Measurements from ENCODE around the gene ELF2.

The ELF2 gene

DNA sequence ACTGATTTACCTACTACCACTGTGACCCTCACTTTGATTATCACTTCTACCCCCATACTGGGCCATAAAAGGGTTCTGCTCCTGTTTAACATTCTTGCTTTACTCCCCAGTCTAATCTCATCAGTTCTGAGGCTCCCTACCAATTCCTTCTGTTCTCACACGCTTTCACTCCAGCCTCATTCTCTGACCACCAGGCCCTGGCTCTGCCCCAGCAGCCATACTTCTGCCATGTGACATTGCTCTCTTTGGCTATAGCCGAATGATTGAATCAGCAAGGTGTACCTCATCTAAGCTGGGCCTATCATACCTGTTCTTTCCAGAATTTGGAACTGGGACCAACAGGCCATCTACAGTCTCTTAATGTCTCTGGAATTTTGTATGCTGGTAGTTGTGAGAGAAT is 14.4 kb upstream of the ELF2 start:
- no peak for ATAC-seq

DNA sequence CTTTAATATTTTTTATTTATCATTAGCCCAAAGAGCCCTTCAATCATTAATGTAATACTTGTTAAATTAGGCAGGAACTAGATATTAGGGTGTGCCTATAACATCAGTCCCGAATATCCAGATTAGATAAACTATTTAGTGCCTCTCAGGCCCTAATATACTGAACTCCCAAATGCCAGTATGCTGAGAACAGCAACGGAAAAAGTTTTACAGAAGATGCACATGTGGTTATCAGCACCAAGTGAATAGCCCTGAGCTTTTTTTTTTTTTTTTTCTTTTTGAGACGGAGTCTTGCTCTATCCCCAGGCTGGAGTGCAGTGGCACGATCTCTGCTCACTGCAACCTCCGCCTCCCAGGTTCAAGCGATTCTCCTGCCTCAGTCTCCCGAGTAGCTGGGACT is 13.0 kb upstream of the ELF2 start:
- no peak for TF ChIP-seq ZNF70 (CRISPR knock-in tag; IDR thresholded peaks at IDR 0.05)
- TF ChIP-seq PPARA (CRISPR knock-in tag; IDR thresholded peaks at IDR 0.05; ENCODE audit: borderline replicate concordance): no peak
- TF ChIP-seq, protein P1, sequence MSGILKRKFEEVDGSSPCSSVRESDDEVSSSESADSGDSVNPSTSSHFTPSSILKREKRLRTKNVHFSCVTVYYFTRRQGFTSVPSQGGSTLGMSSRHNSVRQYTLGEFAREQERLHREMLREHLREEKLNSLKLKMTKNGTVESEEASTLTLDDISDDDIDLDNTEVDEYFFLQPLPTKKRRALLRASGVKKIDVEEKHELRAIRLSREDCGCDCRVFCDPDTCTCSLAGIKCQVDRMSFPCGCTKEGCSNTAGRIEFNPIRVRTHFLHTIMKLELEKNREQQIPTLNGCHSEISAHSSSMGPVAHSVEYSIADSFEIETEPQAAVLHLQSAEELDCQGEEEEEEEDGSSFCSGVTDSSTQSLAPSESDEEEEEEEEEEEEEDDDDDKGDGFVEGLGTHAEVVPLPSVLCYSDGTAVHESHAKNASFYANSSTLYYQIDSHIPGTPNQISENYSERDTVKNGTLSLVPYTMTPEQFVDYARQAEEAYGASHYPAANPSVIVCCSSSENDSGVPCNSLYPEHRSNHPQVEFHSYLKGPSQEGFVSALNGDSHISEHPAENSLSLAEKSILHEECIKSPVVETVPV (CRISPR knock-in tag; IDR thresholded peaks at IDR 0.05): no peak
- TF ChIP-seq ZFP30 (CRISPR knock-in tag; IDR thresholded peaks at IDR 0.05): no peak
- TF ChIP-seq ZC3H10 (CRISPR knock-in tag; IDR thresholded peaks at IDR 0.05): no peak
- TF ChIP-seq TOX (CRISPR knock-in tag; IDR thresholded peaks at IDR 0.05; ENCODE audit: borderline replicate concordance): no peak
- TF ChIP-seq OSR1 (CRISPR knock-in tag; IDR thresholded peaks at IDR 0.05): no peak
- TF ChIP-seq, protein P2, sequence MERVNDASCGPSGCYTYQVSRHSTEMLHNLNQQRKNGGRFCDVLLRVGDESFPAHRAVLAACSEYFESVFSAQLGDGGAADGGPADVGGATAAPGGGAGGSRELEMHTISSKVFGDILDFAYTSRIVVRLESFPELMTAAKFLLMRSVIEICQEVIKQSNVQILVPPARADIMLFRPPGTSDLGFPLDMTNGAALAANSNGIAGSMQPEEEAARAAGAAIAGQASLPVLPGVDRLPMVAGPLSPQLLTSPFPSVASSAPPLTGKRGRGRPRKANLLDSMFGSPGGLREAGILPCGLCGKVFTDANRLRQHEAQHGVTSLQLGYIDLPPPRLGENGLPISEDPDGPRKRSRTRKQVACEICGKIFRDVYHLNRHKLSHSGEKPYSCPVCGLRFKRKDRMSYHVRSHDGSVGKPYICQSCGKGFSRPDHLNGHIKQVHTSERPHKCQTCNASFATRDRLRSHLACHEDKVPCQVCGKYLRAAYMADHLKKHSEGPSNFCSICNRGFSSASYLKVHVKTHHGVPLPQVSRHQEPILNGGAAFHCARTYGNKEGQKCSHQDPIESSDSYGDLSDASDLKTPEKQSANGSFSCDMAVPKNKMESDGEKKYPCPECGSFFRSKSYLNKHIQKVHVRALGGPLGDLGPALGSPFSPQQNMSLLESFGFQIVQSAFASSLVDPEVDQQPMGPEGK (CRISPR knock-in tag; IDR thresholded peaks at IDR 0.05; ENCODE audit: borderline replicate concordance): no peak
- TF ChIP-seq ZNF565 (CRISPR knock-in tag; conservative IDR thresholded peaks at IDR 0.05; ENCODE audit: low read depth): no peak
- TF ChIP-seq ZFP3 (CRISPR knock-in tag; IDR thresholded peaks at IDR 0.05): no peak
- TF ChIP-seq TCF4 (CRISPR knock-in tag; IDR thresholded peaks at IDR 0.05; ENCODE audit: borderline replicate concordance): no peak
- TF ChIP-seq ZNF8 (CRISPR knock-in tag; IDR thresholded peaks at IDR 0.05): no peak
- TF ChIP-seq GLIS3 (CRISPR knock-in tag; IDR thresholded peaks at IDR 0.05): no peak
- no peak for TF ChIP-seq ARNTL (CRISPR knock-in tag; IDR thresholded peaks at IDR 0.05; ENCODE audit: borderline replicate concordance, low read depth)
- TF ChIP-seq, protein P3, sequence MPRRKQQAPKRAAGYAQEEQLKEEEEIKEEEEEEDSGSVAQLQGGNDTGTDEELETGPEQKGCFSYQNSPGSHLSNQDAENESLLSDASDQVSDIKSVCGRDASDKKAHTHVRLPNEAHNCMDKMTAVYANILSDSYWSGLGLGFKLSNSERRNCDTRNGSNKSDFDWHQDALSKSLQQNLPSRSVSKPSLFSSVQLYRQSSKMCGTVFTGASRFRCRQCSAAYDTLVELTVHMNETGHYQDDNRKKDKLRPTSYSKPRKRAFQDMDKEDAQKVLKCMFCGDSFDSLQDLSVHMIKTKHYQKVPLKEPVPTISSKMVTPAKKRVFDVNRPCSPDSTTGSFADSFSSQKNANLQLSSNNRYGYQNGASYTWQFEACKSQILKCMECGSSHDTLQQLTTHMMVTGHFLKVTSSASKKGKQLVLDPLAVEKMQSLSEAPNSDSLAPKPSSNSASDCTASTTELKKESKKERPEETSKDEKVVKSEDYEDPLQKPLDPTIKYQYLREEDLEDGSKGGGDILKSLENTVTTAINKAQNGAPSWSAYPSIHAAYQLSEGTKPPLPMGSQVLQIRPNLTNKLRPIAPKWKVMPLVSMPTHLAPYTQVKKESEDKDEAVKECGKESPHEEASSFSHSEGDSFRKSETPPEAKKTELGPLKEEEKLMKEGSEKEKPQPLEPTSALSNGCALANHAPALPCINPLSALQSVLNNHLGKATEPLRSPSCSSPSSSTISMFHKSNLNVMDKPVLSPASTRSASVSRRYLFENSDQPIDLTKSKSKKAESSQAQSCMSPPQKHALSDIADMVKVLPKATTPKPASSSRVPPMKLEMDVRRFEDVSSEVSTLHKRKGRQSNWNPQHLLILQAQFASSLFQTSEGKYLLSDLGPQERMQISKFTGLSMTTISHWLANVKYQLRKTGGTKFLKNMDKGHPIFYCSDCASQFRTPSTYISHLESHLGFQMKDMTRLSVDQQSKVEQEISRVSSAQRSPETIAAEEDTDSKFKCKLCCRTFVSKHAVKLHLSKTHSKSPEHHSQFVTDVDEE (CRISPR knock-in tag; IDR thresholded peaks at IDR 0.05): no peak
- no peak for TF ChIP-seq BACH2 (CRISPR knock-in tag; IDR thresholded peaks at IDR 0.05; ENCODE audit: borderline replicate concordance)
- no peak for ATAC-seq

More for the DNA sequence above, 14.4 kb upstream of the ELF2 start:
- TF ChIP-seq ESRRG (CRISPR knock-in tag; IDR thresholded peaks at IDR 0.05): no peak

DNA sequence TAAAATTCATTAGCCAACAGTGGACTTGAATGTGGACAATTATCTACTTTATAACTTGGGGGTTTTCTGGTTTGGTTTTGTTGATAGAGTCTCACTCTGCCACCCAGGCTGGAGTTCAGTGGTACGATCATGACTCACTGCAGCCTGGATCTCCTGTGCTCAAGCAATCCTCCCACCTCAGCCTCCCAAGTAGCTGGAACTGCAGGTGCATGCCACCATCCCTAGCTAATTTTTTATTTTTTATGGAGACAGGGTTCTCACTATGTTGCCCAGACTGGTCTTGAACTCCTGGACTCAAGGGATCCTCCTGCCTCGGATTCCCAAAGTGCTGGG is 12.4 kb upstream of the ELF2 start:
- ATAC-seq: no peak
- no peak for TF ChIP-seq RARB (CRISPR knock-in tag; IDR thresholded peaks at IDR 0.05)
- TF ChIP-seq ZFP30 (CRISPR knock-in tag; IDR thresholded peaks at IDR 0.05): no peak
- TF ChIP-seq ZNF8 (CRISPR knock-in tag; IDR thresholded peaks at IDR 0.05): no peak
- no peak for TF ChIP-seq TCF4 (CRISPR knock-in tag; IDR thresholded peaks at IDR 0.05; ENCODE audit: borderline replicate concordance)
- no peak for TF ChIP-seq CSDC2 (CRISPR knock-in tag; IDR thresholded peaks at IDR 0.05)
- TF ChIP-seq, protein P2 (CRISPR knock-in tag; IDR thresholded peaks at IDR 0.05; ENCODE audit: borderline replicate concordance): no peak
- TF ChIP-seq, protein P4, sequence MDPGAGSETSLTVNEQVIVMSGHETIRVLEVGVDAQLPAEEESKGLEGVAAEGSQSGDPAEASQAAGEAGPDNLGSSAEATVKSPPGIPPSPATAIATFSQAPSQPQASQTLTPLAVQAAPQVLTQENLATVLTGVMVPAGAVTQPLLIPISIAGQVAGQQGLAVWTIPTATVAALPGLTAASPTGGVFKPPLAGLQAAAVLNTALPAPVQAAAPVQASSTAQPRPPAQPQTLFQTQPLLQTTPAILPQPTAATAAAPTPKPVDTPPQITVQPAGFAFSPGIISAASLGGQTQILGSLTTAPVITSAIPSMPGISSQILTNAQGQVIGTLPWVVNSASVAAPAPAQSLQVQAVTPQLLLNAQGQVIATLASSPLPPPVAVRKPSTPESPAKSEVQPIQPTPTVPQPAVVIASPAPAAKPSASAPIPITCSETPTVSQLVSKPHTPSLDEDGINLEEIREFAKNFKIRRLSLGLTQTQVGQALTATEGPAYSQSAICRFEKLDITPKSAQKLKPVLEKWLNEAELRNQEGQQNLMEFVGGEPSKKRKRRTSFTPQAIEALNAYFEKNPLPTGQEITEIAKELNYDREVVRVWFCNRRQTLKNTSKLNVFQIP (CRISPR knock-in tag; IDR thresholded peaks at IDR 0.05; ENCODE audit: borderline replicate concordance, low read depth): no peak
- TF ChIP-seq ESRRG (CRISPR knock-in tag; IDR thresholded peaks at IDR 0.05): no peak
- no peak for TF ChIP-seq ZNF565 (CRISPR knock-in tag; conservative IDR thresholded peaks at IDR 0.05; ENCODE audit: low read depth)
- no peak for TF ChIP-seq ARNTL (CRISPR knock-in tag; IDR thresholded peaks at IDR 0.05; ENCODE audit: borderline replicate concordance, low read depth)
- no peak for TF ChIP-seq PPARA (CRISPR knock-in tag; IDR thresholded peaks at IDR 0.05; ENCODE audit: borderline replicate concordance)
- TF ChIP-seq SNAI2 (CRISPR knock-in tag; IDR thresholded peaks at IDR 0.05): no peak
- no peak for TF ChIP-seq ZC3H10 (CRISPR knock-in tag; IDR thresholded peaks at IDR 0.05)
- TF ChIP-seq, protein P3 (CRISPR knock-in tag; IDR thresholded peaks at IDR 0.05): no peak
- no peak for TF ChIP-seq GLIS3 (CRISPR knock-in tag; IDR thresholded peaks at IDR 0.05)
